Skin epidermis (tissue), 12 donors: ENCODE results near the gene UEVLD.

Experiments used
- H3K27ac ChIP-seq, 21 experiments: fragments of 200-600 bp; sonication (generic) in 11 of 21; one replicate each; pipeline ENCODE4 v1.5.0; 2020; ENCODE audit warnings: mild to moderate bottlenecking in 3 of 21, inconsistent platforms in 2 of 21, moderate library complexity in 2 of 21
- H3K4me3 ChIP-seq, 7 experiments: fragments of 200-600 bp; sonication (generic) in 2 of 7; one replicate each; pipeline ENCODE4 v1.5.0; 2020; ENCODE audit warnings: inconsistent platforms in 2 of 7, mild to moderate bottlenecking in 2 of 7, moderate library complexity in 1 of 7

The UEVLD gene

GRCh38 chr11:18522388-18522787 is 66.1 kb downstream of the UEVLD start:
- no peak overlapping the region for H3K4me3 ChIP-seq

GRCh38 chr11:18521122-18521521 is 67.4 kb downstream of the UEVLD start:
- Histone ChIP-seq H3K27ac (no peak overlapping the region), H3K4me3 (no peak overlapping the region)

More at GRCh38 chr11:18522388-18522787, 66.1 kb downstream of the UEVLD start:
- no peak overlapping the region for H3K27ac ChIP-seq

GRCh38 chr11:18502352-18502751 is 86.2 kb downstream of the UEVLD start:
- no peak overlapping the region for H3K4me3 ChIP-seq

DNA sequence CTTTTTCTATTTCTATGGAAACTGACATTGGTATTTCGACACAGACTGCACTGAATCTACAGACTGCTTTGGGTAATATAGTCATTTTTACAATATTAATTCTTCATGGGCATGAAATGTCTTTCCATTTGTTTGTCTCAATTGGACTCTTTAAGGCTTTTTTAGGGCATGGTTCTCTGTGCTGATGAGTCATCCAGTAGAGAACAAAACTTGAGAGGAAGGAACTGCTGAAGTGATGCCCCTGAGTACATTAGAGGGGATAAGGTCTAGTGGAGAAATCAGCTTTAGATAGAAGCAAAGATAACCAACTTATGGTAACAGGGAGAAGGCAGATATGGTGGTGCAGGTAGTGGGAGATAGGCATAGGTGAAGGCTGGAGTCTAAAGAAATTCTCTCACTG is 86.9 kb downstream of the UEVLD start:
- Histone ChIP-seq H3K27ac (no peak overlapping the region), H3K4me3 (no peak overlapping the region)

More at GRCh38 chr11:18502352-18502751, 86.2 kb downstream of the UEVLD start:
- no peak overlapping the region for H3K27ac ChIP-seq

DNA sequence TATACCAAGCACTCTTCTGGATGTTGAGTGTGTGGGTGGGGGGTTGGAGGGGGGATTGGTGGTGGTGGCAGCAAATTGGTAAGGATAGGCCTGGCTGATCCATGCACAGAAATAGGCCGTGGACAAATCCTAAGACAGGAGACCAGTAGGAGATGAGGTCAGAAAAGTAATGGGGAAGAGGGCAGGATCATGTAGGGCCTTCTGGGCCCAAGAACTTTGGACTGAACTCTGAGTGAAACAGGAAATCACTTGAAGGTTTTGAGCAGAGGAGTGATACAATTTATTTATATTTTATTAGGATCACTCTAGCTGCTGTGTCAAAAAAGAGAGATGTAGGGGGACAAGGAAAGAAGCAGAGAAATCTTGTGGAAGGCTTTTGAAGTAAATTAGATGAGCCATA is 90.5 kb downstream of the UEVLD start:
- Histone ChIP-seq H3K27ac (no peak overlapping the region), H3K4me3 (no peak overlapping the region)

DNA sequence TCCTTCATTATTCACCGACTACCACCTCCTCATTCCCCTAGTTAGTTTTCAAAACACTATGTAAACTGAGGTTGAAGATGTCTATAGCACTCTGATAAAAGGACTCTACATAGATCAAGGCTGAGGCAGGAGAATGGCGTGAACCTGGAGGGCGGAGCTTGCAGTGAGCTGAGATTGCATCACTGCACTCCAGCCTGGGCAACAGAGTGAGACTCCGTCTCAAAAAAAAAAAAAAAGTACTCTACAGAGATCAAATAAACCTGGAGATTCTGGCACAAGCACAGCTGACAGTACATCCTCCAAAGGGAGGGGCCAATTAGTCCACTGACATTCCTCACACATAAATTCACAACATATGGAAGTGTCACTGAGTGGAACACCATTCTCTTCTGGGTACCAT is 92.8 kb downstream of the UEVLD start:
- Histone ChIP-seq H3K4me3 (no peak overlapping the region), H3K27ac (no peak overlapping the region)

GRCh38 chr11:18495271-18495670 is 93.3 kb downstream of the UEVLD start:
- Histone ChIP-seq H3K27ac (no peak overlapping the region), H3K4me3 (no peak overlapping the region)

DNA sequence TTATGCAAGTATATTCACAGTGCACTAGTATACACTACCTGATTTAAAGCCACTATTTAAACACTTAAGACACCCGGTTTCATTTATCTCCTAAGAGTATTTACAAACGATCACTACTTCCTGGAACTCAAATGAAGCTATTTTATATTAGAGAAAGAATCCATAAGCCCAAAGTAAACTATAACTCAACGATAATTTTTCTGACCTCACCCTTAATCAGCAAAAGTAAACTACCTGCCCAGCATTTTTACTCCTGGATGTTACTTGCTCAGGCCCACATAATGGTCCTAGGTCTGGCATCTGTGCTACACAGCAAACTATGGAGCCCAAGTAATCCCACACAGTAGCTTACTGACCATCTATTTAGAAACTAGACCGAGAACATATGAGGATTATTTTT is 95.2 kb downstream of the UEVLD start:
- H3K4me3 ChIP-seq, result no peak overlapping the region
- no peak overlapping the region for H3K27ac ChIP-seq

GRCh38 chr11:18492888-18493287 is 95.6 kb downstream of the UEVLD start:
- H3K27ac ChIP-seq, result no peak overlapping the region
- no peak overlapping the region for H3K4me3 ChIP-seq

DNA sequence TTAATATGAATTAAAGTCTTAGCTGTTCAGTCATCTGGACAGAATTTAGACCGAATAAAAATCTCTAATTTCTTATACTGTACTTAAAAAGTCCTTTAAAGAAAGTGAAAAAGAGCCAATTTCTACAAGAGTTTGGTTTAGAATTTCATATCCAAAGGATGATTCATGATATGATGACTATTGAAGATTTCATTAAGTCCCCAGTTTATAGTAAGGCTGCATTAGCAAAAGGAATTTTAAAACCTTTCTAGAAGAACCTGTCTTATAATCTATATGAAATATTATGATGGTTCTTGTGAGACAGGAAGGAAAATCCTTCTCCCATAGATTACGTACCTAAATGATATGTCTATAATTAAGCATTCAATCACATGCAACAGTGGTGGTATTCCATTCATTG is 96.6 kb downstream of the UEVLD start:
- Histone ChIP-seq H3K27ac (no peak overlapping the region), H3K4me3 (no peak overlapping the region)

DNA sequence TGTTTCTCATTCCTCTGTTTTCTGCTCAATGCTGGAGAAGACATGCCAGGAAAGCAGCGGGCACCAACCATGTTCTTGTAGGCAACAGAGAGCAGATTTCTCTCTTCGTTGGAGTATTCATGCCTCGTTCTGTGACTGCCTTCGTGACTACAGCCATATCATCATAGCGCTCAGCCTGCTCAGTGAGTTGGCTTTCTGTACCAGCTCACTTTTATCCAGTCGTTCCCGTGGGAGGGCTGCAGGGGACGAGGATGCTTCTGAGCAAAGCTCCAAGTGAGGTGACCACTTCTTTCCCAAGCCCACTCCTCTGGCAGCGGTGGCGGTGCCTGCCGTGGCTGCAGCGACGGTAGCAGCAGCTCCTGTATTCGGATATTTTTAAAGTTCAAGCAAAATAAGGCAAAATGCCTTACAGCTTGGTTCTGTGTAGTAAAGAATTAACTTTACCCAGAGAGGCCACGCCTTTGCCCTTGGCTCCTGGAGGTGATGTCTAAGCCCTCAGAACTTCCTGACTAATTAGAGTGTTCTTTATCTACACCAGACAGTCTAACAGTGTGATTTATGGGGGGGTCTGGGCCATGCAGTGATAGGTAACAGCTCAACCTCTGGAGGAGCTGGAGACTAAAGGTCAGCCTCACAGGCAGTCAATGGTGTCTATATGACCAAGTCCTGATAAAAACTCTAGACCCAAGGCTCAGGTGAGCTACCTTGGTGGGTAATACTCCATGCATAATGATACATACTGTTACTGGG is 97.6 kb downstream of the UEVLD start:
- Histone ChIP-seq H3K4me3 (no peak overlapping the region), H3K27ac (peak overlapping the region in 1 of 21 experiments; percentile 21)

DNA sequence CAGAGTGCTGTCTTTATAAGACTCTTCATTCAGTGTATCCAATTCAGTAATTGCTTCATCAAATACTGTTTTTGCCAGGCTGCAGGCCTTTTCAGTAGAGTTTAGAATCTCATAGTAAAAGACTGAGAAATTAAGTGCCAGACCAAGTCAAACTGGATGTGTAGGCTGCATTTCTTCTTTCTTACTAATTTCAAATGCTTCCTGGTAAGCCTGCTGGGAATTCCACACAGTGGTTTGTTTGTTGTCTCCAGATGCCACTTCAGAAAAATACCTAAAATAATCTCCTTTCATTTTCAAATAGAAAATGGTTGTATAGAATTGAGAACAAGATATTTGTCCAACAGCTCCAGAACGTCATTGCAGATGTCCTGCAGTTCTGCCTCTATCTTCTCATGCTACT is 98.2 kb downstream of the UEVLD start:
- H3K27ac ChIP-seq, result peak overlapping the region in 1 of 21 experiments; percentile 21
- no peak overlapping the region for H3K4me3 ChIP-seq

DNA sequence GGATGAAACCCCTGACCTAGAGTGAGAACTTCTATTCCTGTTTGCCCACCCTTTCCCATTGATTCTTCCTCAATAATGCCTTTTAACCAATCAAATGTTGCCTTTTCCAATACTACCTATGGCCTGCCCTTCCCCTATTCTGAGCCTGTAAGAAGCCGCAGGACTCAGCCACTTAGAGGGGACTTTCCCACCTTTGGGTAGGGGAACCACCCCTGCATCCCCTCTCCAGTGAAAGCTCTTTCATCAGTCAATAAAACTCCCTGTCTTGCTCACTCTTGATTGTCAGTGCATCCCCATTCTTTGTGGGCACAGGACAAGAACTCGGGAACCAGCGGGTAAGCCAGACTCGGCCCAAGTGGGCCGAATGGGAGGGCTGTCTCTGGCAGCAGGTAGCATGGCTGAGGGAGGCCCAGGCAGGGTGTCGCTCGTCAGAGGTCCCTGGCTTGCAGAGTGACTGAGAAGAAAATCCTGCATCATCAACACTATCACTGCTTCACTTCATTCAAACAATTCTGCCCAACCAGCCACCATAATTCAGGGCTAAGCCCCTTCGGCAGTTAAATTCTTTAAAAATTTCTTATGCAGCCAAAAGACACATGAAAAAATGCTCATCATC is 102.5 kb downstream of the UEVLD start:
- Histone ChIP-seq H3K27ac (no peak overlapping the region), H3K4me3 (no peak overlapping the region)
